Thyroid gland (tissue), 4 donors: ENCODE measurements around the gene CACNA2D3. TPM values are rescaled to one million over a fixed set of nuclear protein-coding genes. Genes with fewer than 3 reads are reported as not detected.

Experiments used
- DNase-seq, 2 donors: peaks; one replicate each; pipeline ENCODE4 v3.0.0-alpha.2; 2019
- H3K27ac ChIP-seq, 3 donors: fragments of 200-600 bp; sonication (generic); 1 replicate in 2 of 3; 2 replicates in 1 of 3; pipeline ENCODE4 v1.5.1; 2016 to 2019; ENCODE audit warnings: mild to moderate bottlenecking in 1 of 3, moderate library complexity in 1 of 3
- H3K27me3 ChIP-seq: fragments of 200-600 bp; sonication (generic); one replicate; pipeline ENCODE4 v1.5.1; 2019
- H3K36me3 ChIP-seq, 2 donors: fragments of 200-600 bp; sonication (generic); one replicate each; pipeline ENCODE4 v1.5.1; 2016 to 2019
- H3K4me1 ChIP-seq, 2 donors: fragments of 200-600 bp; sonication (generic); one replicate each; pipeline ENCODE4 v1.5.1; 2017 to 2019
- H3K4me3 ChIP-seq, 3 donors: fragments of 200-600 bp; sonication (generic); replicated peaks in 1 of 3; 1 replicate in 2 of 3; 2 replicates in 1 of 3; pipeline ENCODE4 v1.5.1; 2016; ENCODE audit warnings: mild to moderate bottlenecking in 1 of 3
- H3K9me3 ChIP-seq: fragments of 200-600 bp; sonication (generic); one replicate; pipeline ENCODE4 v1.5.1; 2017
- CTCF ChIP-seq, 6 experiments: fragments of 200-600 bp in 3 of 6; fragments of 450-650 bp in 3 of 6; sonication (generic) in 3 of 6; IDR thresholded peaks; one replicate each; pipeline ENCODE4 v1.5.1; 2016 to 2019; ENCODE audit warnings: antibody characterized with exemption in 6 of 6, mild to moderate bottlenecking in 2 of 6, inconsistent platforms in 1 of 6, moderate library complexity in 1 of 6
- POLR2A ChIP-seq, 2 donors: fragments of 450-650 bp; IDR thresholded peaks; one replicate each; pipeline ENCODE4 v1.6.1; 2017; ENCODE audit warnings: antibody characterized with exemption in 2 of 2, mild to moderate bottlenecking in 2 of 2, moderate library complexity in 1 of 2
- WGBS, 2 donors: methylation state at CpG; one replicate each; pipeline ENCODE4 v1.1.5; 2017; 5-methylcytosine and 5-hydroxymethylcytosine counted together
- intact Hi-C: fragments of 100-400 bp; cut with DNase I; formaldehyde crosslinking; loops from one replicate; pipeline ENCODE4 v1.15.1; 2023
- total RNA-seq, 4 donors: library from RNA; depleted of rRNA; stranded (reverse); fragments of >200 nt; gene quantifications; one replicate each; pipeline ENCODE4 v1.2.3, GENCODE V29; 2016

The CACNA2D3 gene
- total RNA-seq, 4 donors from 2014 or later, result 2.9 to 4.8 (median 4.5) TPM

- DNase-seq, result no peak
- no peaks in the 10 kb centered on the region for H3K36me3 ChIP-seq
- no peaks in the 10 kb centered on the region for H3K4me1 ChIP-seq
- no peaks in the 10 kb centered on the region for H3K27me3 ChIP-seq
- TF ChIP-seq CTCF (IDR thresholded peaks at IDR 0.05) (no peak), POLR2A (IDR thresholded peaks at IDR 0.05) (no peak)
- WGBS, 2 donors, result 92 to 95% methylated on average over 8 of the region's 8 CpGs
- intact Hi-C loops, result no loop called here
- no peaks in the 10 kb centered on the region for H3K9me3 ChIP-seq
- no peak overlapping the region for H3K27ac ChIP-seq
- no peak overlapping the region for H3K4me3 ChIP-seq
Observed at GRCh38 chr3:54665016-54665600, 542.8 kb downstream of the CACNA2D3 start.

- Histone ChIP-seq H3K27ac (no peak overlapping the region), H3K4me1 (no peaks in the 10 kb centered on the region), H3K27me3 (no peaks in the 10 kb centered on the region), H3K9me3 (no peaks in the 10 kb centered on the region), H3K4me3 (no peak overlapping the region), H3K36me3 (no peaks in the 10 kb centered on the region)
- whole genome bisulfite sequencing, 2 donors, result 64 to 76% methylated on average over 3 of the region's 3 CpGs
- TF ChIP-seq CTCF (IDR thresholded peaks at IDR 0.05), result no peak
- no peak for TF ChIP-seq POLR2A (IDR thresholded peaks at IDR 0.05)
- intact Hi-C loops, result no loop called here
- no peak for DNase-seq
Observed at GRCh38 chr3:54668236-54668635, 545.9 kb downstream of the CACNA2D3 start.

- WGBS, 2 donors, result 86 to 91% methylated on average over 8 of the region's 8 CpGs
- no peaks in the 10 kb centered on the region for H3K27me3 ChIP-seq
- H3K36me3 ChIP-seq, result no peaks in the 10 kb centered on the region
- TF ChIP-seq POLR2A (IDR thresholded peaks at IDR 0.05), result no peak
- TF ChIP-seq CTCF (IDR thresholded peaks at IDR 0.05), result no peak
- no peak overlapping the region for H3K4me3 ChIP-seq
- no peaks in the 10 kb centered on the region for H3K9me3 ChIP-seq
- H3K27ac ChIP-seq, result no peak overlapping the region
- DNase-seq, result no peak
- intact Hi-C loops, result no loop called here
- no peaks in the 10 kb centered on the region for H3K4me1 ChIP-seq
Observed at GRCh38 chr3:54670201-54671000, 548.0 kb downstream of the CACNA2D3 start.

GRCh38 chr3:54671511-54671910 is 549.2 kb downstream of the CACNA2D3 start:
- no peak overlapping the region for H3K27ac ChIP-seq
- TF ChIP-seq CTCF (IDR thresholded peaks at IDR 0.05) (no peak), POLR2A (IDR thresholded peaks at IDR 0.05) (no peak)
- H3K36me3 ChIP-seq, result no peaks in the 10 kb centered on the region
- H3K9me3 ChIP-seq, result no peaks in the 10 kb centered on the region
- no peaks in the 10 kb centered on the region for H3K27me3 ChIP-seq
- no peak overlapping the region for H3K4me3 ChIP-seq
- intact Hi-C loops, result no loop called here
- DNase-seq, result no peak
- 6 to 20% methylated on average over 2 of the region's 2 CpGs for WGBS, 2 donors
- no peaks in the 10 kb centered on the region for H3K4me1 ChIP-seq

GRCh38 chr3:54676087-54676486 is 553.7 kb downstream of the CACNA2D3 start:
- Histone ChIP-seq H3K9me3 (no peaks in the 10 kb centered on the region), H3K36me3 (no peaks in the 10 kb centered on the region), H3K27me3 (no peaks in the 10 kb centered on the region), H3K4me3 (no peak overlapping the region), H3K27ac (no peak overlapping the region), H3K4me1 (no peaks in the 10 kb centered on the region)
- no peak for DNase-seq
- intact Hi-C loops, result no loop called here
- TF ChIP-seq POLR2A (IDR thresholded peaks at IDR 0.05), result no peak
- TF ChIP-seq CTCF (IDR thresholded peaks at IDR 0.05), result no peak
- WGBS, 2 donors, result 85 to 92% methylated on average over 5 of the region's 5 CpGs
